ENCODE results near the gene FXYD2. TPM values are rescaled to one million over a fixed set of nuclear protein-coding genes. Genes with fewer than 3 reads are reported as not detected.
A peak's percentile ranks its signal among the peaks of the same experiment; 100 is the strongest.

FXYD2 gene
- total RNA-seq, 4 donors from 2014 or later = 0.50 to 3.0 (median 1.2) TPM

DNA sequence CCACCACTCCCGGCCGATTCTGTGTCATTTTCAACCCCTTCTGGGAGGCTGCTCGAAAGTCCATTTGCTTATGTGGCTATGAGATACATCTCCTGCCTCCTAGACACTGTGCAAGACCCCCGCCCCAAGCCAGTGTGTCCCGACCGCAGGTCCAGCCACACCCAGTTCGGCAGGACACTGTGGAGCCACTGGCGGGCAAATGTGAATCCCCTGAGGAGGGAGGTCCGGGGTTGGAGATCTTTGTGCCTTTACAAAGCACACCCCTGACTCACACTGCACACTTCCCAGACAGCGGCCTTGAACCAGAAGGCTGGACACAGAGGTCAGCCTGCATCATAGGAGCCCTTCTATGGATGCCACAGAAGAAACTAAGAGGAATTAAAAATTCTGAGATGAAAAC, 34.5 kb upstream of the FXYD2 start:
- TF ChIP-seq EP300 (IDR thresholded peaks at IDR 0.05) (no peak), CTCF (IDR thresholded peaks at IDR 0.05) (no peak), POLR2A (IDR thresholded peaks at IDR 0.05) (no peak), POLR2AphosphoS5 (IDR thresholded peaks at IDR 0.05) (no peak)
- Histone ChIP-seq H3K27ac (no peak overlapping the region), H3K27me3 (no peaks in the 10 kb centered on the region), H3K4me3 (no peak overlapping the region), H3K9me3 (no peaks in the 10 kb centered on the region), H3K36me3 (no peaks in the 10 kb centered on the region), H3K4me1 (peaks cover 0 to 72% (median 8%) of the 10 kb centered on the region in 3 donors)
- no peak for ATAC-seq
- 66 to 83% methylated on average over 1 to 5 of the region's 10 CpGs for WGBS, 2 donors (ENCODE audit: low coverage in 1 of 2)

GRCh38 chr11:117857734-117858414, 33.3 kb upstream of the FXYD2 start:
- no peak overlapping the region for H3K4me3 ChIP-seq
- H3K27ac ChIP-seq = peak overlapping the region in 2 of 4 donors; percentile 24 to 25
- peaks cover 0 to 8% (median 0%) of the 10 kb centered on the region in 3 donors for H3K9me3 ChIP-seq
- ATAC-seq = no peak
- WGBS, 2 donors (ENCODE audit: low coverage in 1 of 2) = 37 to 44% methylated on average over 2 to 6 of the region's 11 CpGs
- no peaks in the 10 kb centered on the region for H3K36me3 ChIP-seq
- TF ChIP-seq EP300 (IDR thresholded peaks at IDR 0.05) (no peak), POLR2A (IDR thresholded peaks at IDR 0.05) (no peak)
- H3K27me3 ChIP-seq = no peaks in the 10 kb centered on the region
- peaks cover 0 to 66% (median 8%) of the 10 kb centered on the region in 3 donors for H3K4me1 ChIP-seq

DNA sequence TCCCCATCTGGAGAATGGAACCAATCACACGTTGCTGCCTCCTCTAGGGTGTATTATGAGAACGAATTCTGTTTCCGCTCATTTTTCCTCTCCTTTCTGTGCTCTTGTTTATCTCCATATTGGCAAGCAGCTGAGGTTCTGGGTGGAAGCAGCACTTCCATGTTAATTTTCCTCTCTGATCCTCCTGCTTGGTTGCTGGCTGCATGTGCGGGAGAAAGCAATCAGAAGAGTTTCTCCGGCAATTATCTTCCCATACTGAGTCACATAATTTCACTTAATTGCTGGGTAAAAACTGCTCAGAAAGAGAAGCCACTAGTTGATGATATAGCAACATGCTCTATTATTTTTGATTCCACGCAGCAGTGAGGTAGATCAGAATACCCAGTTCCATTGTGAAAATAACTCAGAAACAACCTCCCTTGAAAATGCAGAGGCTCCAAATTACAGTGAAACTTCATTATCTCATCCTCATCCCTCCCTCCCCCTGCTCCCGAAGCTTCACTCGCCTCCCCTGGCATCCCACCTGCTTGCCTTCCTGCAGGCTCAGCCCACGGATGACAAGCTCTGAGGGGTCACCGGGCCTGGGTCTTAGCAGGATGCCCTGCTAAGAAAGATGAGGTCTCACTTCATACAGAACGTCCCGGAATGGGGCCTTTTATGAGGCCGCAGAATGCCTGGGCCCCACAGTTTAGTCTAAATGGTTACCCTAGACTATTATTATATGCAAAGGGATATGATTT, 31.5 kb upstream of the FXYD2 start:
- no peak overlapping the region for H3K4me3 ChIP-seq

DNA sequence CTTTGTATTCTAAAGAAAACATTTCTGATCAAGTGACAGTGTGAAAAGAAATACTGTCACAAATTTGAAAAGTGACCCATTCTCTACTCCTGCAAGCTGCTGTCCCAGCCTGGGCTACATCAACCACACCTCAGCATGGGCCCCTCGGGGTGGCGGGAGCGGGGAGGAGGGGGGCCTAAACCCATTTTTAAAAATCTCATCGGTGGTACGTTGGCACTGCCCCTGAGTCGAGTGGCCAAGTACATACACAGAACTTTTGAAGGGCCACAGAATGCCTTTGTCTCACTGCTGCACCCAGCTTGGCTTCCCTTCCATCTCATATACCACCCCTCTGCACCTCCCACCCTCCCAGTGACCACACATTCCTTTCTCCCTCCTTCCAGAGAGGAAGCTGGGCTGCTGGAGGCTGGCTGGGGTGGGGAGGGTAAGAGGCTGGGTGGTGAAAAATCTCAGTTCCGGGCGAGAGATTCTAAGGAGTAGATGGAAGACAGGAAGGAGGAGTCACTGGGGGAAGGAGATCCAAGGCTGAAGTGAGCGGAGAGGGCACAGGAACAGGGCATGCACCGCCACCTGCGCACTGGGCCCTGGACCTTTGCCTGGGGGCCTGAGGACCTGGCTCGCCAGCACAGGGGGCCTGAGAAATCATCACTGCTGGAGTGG, 30.8 kb upstream of the FXYD2 start:
- Histone ChIP-seq H3K4me1 (peaks cover 0 to 40% (median 0%) of the 10 kb centered on the region in 3 donors), H3K36me3 (no peaks in the 10 kb centered on the region), H3K27me3 (no peaks in the 10 kb centered on the region), H3K4me3 (no peak overlapping the region), H3K9me3 (peaks cover 0 to 18% (median 0%) of the 10 kb centered on the region in 3 donors), H3K27ac (no peak overlapping the region)
- WGBS, 2 donors (ENCODE audit: low coverage in 1 of 2) = 64 to 67% methylated on average over 5 to 10 of the region's 12 CpGs
- TF ChIP-seq CTCF (IDR thresholded peaks at IDR 0.05) (no peak), POLR2AphosphoS5 (IDR thresholded peaks at IDR 0.05) (no peak), POLR2A (IDR thresholded peaks at IDR 0.05) (no peak), EP300 (IDR thresholded peaks at IDR 0.05) (no peak)
- ATAC-seq = no peak

More for the DNA sequence above, 31.5 kb upstream of the FXYD2 start:
- H3K9me3 ChIP-seq = peaks cover 0 to 18% (median 0%) of the 10 kb centered on the region in 3 donors
- no peak for TF ChIP-seq POLR2AphosphoS5 (IDR thresholded peaks at IDR 0.05)
- no peak for TF ChIP-seq EP300 (IDR thresholded peaks at IDR 0.05)
- TF ChIP-seq CTCF (IDR thresholded peaks at IDR 0.05) = no peak
- no peak for TF ChIP-seq POLR2A (IDR thresholded peaks at IDR 0.05)
- peaks cover 0 to 48% (median 0%) of the 10 kb centered on the region in 3 donors for H3K4me1 ChIP-seq
- no peak overlapping the region for H3K27ac ChIP-seq
- ATAC-seq = no peak
- no peaks in the 10 kb centered on the region for H3K27me3 ChIP-seq
- no peaks in the 10 kb centered on the region for H3K36me3 ChIP-seq
- 53 to 83% methylated on average over 7 to 8 of the region's 13 CpGs for WGBS, 2 donors (ENCODE audit: low coverage in 1 of 2)

DNA sequence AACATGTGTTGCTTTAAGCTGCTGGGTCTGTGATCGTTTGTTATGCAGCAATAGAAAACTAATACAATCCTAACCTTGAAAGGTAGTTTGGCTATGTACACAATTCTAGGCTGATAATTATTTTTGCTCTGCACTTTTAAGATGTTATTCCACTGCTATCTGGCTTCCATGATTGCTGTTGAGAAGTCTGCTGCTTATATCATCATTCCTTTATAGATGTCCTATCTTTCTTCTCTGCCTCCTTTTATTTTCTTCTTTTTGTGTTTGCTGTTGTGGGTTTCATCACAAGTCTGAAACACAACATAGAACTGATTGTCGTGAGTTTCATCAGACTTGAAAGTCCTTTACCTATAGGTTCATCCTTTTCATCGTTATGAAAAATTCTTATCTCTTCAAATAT, 27.8 kb upstream of the FXYD2 start:
- no peak for ATAC-seq
- WGBS, 2 donors (ENCODE audit: low coverage in 1 of 2) = 64 to 68% methylated on average over 3 of the region's 3 CpGs
- H3K9me3 ChIP-seq = peaks cover 0 to 18% (median 0%) of the 10 kb centered on the region in 3 donors
- H3K27me3 ChIP-seq = no peaks in the 10 kb centered on the region
- peaks cover 0 to 14% (median 0%) of the 10 kb centered on the region in 3 donors for H3K4me1 ChIP-seq
- no peak overlapping the region for H3K4me3 ChIP-seq
- H3K27ac ChIP-seq = no peak overlapping the region
- H3K36me3 ChIP-seq = no peaks in the 10 kb centered on the region
- TF ChIP-seq POLR2A (IDR thresholded peaks at IDR 0.05) (no peak), CTCF (IDR thresholded peaks at IDR 0.05) (no peak), EP300 (IDR thresholded peaks at IDR 0.05) (no peak), POLR2AphosphoS5 (IDR thresholded peaks at IDR 0.05) (no peak)
